H1 (cell line): ENCODE results near the gene KRTAP10-8.

ENCODE experiments used
- CHD2 ChIP-seq: IDR thresholded peaks from 2 replicates; pipeline ENCODE4 v1.6.1; 2012; ENCODE audit warnings: low read length, improper control_type of control experiment
- EZH2 ChIP-seq: fragments of 200-600 bp; sonication (generic); IDR thresholded peaks from 2 replicates; pipeline ENCODE4 v1.7.1; 2012; ENCODE audit warnings: low read depth, mild to moderate bottlenecking, moderate library complexity, low read length, inconsistent platforms; ENCODE audit not compliant: severe bottlenecking
- POLR2A ChIP-seq, 2 experiments: IDR thresholded peaks; 1 replicate in 1 of 2; 2 replicates in 1 of 2; pipeline ENCODE4 v1.6.1; 2011; ENCODE audit warnings: low read depth in 2 of 2, low read length in 2 of 2, mild to moderate bottlenecking in 2 of 2; ENCODE audit errors: control extremely low read depth in 1 of 2
- POLR2AphosphoS5 ChIP-seq: IDR thresholded peaks from 2 replicates; pipeline ENCODE4 v1.6.1; 2011; ENCODE audit warnings: low read depth, low read length
- RAD21 ChIP-seq, 2 experiments: IDR thresholded peaks in 1 of 2; conservative IDR thresholded peaks in 1 of 2; 2 replicates each; pipeline ENCODE4 v1.6.1; 2011; ENCODE audit warnings: low read depth in 2 of 2, low read length in 2 of 2, improper control_type of control experiment in 1 of 2, inconsistent platforms in 1 of 2, mild to moderate bottlenecking in 1 of 2, moderate library complexity in 1 of 2
- SP1 ChIP-seq: IDR thresholded peaks from 2 replicates; pipeline ENCODE4 v1.6.1; 2011; ENCODE audit warnings: low read depth, low read length
- SRF ChIP-seq: IDR thresholded peaks from 2 replicates; pipeline ENCODE4 v1.6.1; 2011; ENCODE audit warnings: mild to moderate bottlenecking, low read depth, low read length, moderate library complexity
- TEAD4 ChIP-seq: IDR thresholded peaks from 2 replicates; pipeline ENCODE4 v1.6.1; 2012; ENCODE audit warnings: low read depth, low read length, inconsistent platforms, mixed read lengths
- YY1 ChIP-seq: IDR thresholded peaks from 2 replicates; pipeline ENCODE4 v1.6.1; 2011; ENCODE audit warnings: low read depth, mild to moderate bottlenecking, low read length
- TF ChIP-seq, protein P1 (sequence below): IDR thresholded peaks from 2 replicates; pipeline ENCODE4 v1.6.1; 2011; ENCODE audit warnings: low read length, improper control_type of control experiment
- TF ChIP-seq, protein P2 (sequence below), 3 experiments: IDR thresholded peaks; 1 replicate in 2 of 3; 2 replicates in 1 of 3; pipeline versions ENCODE4 v1.5.1 to v1.6.1; 2011; ENCODE audit warnings: low read length in 3 of 3, mild to moderate bottlenecking in 3 of 3, inconsistent platforms in 2 of 3, low read depth in 1 of 3, moderate library complexity in 1 of 3; ENCODE audit not compliant: insufficient read depth in 1 of 3; ENCODE audit errors: control extremely low read depth in 1 of 3
- TF ChIP-seq, protein P3 (sequence below): IDR thresholded peaks from 2 replicates; pipeline ENCODE4 v1.6.1; 2012; ENCODE audit warnings: inconsistent platforms

DNA sequence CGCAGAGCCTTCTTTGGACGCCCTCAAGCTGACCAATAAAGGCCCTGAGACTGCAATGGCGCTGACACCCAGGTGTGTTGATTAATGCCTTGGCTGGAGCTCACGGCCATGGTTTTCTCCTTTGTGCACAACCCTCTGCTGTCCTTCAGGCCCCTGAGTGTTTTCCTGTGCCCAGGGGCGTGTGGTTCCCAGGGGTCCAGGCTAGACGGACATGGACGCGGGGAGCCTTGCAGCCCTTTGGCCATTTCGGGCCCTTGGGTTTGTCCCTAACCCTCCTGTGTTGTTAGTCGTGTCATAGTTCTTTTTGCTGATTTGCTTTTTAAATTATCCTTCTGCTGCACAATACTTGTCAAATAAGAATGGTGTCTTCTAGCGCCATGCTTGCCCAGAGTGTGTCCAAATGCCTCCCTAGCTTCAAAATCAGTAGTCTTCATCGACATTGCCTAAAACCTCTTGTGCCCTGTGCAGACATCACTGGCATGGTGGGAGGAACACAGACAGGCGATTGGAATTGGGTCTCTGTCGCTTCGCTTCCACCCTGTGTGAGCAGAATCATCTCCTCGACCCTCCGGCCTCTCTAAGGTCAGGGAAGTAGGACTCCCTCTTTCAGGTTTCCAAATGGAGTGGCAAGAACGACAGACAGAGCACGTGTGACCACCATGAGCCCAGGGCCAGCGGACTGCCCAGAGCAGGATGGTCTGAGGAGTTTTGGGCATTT, 36.4 kb upstream of the KRTAP10-8 start:
- TF ChIP-seq SRF (no peak), POLR2A (IDR thresholded peaks at IDR 0.05; ENCODE audit: control extremely low read depth in 1 of 2, low read depth in 2 of 2, low read length in 2 of 2) (no peak), YY1 (no peak), TEAD4 (no peak), EZH2 (no peak), CHD2 (no peak), RAD21 (IDR thresholded peaks at IDR 0.05 in 1 of 2, conservative IDR thresholded peaks at IDR 0.05 in 1 of 2; ENCODE audit: low read depth in 2 of 2, low read length in 2 of 2) (no peak), SP1 (no peak), POLR2AphosphoS5 (no peak)
- TF ChIP-seq, protein P1, sequence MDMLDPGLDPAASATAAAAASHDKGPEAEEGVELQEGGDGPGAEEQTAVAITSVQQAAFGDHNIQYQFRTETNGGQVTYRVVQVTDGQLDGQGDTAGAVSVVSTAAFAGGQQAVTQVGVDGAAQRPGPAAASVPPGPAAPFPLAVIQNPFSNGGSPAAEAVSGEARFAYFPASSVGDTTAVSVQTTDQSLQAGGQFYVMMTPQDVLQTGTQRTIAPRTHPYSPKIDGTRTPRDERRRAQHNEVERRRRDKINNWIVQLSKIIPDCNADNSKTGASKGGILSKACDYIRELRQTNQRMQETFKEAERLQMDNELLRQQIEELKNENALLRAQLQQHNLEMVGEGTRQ, result no peak
- TF ChIP-seq, protein P2, sequence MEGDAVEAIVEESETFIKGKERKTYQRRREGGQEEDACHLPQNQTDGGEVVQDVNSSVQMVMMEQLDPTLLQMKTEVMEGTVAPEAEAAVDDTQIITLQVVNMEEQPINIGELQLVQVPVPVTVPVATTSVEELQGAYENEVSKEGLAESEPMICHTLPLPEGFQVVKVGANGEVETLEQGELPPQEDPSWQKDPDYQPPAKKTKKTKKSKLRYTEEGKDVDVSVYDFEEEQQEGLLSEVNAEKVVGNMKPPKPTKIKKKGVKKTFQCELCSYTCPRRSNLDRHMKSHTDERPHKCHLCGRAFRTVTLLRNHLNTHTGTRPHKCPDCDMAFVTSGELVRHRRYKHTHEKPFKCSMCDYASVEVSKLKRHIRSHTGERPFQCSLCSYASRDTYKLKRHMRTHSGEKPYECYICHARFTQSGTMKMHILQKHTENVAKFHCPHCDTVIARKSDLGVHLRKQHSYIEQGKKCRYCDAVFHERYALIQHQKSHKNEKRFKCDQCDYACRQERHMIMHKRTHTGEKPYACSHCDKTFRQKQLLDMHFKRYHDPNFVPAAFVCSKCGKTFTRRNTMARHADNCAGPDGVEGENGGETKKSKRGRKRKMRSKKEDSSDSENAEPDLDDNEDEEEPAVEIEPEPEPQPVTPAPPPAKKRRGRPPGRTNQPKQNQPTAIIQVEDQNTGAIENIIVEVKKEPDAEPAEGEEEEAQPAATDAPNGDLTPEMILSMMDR (IDR thresholded peaks at IDR 0.05; ENCODE audit: control extremely low read depth in 1 of 3, insufficient read depth in 1 of 3, low read depth in 1 of 3, low read length in 3 of 3), result no peak
- TF ChIP-seq, protein P3, sequence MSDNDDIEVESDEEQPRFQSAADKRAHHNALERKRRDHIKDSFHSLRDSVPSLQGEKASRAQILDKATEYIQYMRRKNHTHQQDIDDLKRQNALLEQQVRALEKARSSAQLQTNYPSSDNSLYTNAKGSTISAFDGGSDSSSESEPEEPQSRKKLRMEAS, result no peak
